Measurements from ENCODE around the gene KMT2B. TPM values are rescaled to one million over a fixed set of nuclear protein-coding genes. Genes with fewer than 3 reads are reported as not detected.
A peak's percentile ranks its signal among the peaks of the same experiment; 100 is the strongest.

KMT2B gene
- total and polyA plus RNA-seq, 9 of the 15 experiments (the other 6 are each of a cell fraction or from before 2014, with no cell fraction given): 0.63 to 43.9 (median 8.1) TPM

DNA sequence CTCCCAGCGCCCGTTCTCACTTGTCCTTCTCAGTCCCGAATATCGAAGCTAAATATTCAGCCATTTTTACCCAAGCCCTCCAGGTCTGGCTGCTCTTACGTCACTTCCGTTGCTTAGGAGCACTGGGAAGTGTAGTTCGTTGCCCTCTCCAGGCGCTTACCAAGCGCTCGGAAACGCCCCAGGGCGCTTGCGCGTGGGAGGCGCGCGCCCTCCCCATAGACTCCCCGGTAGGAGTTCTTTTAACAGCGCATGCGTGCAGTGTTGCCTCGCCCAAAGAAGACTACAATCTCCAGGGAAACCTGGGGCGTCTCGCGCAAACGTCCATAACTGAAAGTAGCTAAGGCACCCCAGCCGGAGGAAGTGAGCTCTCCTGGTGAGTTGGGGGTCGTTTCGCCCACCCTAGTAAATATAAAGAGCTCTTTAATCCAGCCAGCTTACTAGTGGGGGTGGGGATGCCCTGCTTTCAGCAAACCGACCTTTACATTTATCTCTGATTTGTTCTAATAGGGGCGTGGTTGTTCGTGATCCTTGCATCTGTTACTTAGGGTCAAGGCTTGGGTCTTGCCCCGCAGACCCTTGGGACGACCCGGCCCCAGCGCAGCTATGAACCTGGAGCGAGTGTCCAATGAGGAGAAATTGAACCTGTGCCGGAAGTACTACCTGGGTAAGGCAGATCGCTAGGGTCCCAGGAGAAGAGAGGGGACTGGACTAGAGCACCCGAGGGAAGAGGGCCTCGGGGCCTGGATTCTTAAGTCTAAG lies 27.7 kb downstream of the KMT2B start, which contains the start of the genes PSENEN and U2AF1L4 (continued):
- TF ChIP-seq, protein P1, sequence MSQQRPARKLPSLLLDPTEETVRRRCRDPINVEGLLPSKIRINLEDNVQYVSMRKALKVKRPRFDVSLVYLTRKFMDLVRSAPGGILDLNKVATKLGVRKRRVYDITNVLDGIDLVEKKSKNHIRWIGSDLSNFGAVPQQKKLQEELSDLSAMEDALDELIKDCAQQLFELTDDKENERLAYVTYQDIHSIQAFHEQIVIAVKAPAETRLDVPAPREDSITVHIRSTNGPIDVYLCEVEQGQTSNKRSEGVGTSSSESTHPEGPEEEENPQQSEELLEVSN (IDR thresholded peaks at IDR 0.05; ENCODE audit: borderline replicate concordance in 1 of 2, extremely low read depth in 1 of 2, insufficient read depth in 1 of 2, insufficient read length in 1 of 2, low read depth in 1 of 2, low read length in 1 of 2, poor library complexity in 1 of 2, severe bottlenecking in 1 of 2): no peak
- TF ChIP-seq FOSL1 (tag; conservative IDR thresholded peaks at IDR 0.05) (peak; percentile 34; the same call in 1 of the 2 replicates), MCM7 (IDR thresholded peaks at IDR 0.05) (no peak), LEF1 (IDR thresholded peaks at IDR 0.05) (no peak), TAF15 (IDR thresholded peaks at IDR 0.05; ENCODE audit: low read depth, low read length) (no peak), C11orf30 (IDR thresholded peaks at IDR 0.05; ENCODE audit: low read depth) (peak; percentile 71), SMAD1 (IDR thresholded peaks at IDR 0.05; ENCODE audit: low read depth, low read length, partially characterized antibody) (no peak), ZNF212 (CRISPR knock-in tag; IDR thresholded peaks at IDR 0.05) (no peak), XRCC4 (IDR thresholded peaks at IDR 0.05; ENCODE audit: extremely low read depth, insufficient read depth, insufficient read length) (no peak), MECOM (CRISPR knock-in tag; IDR thresholded peaks at IDR 0.05) (no peak), MYNN (IDR thresholded peaks at IDR 0.05) (no peak), MYNN (CRISPR knock-in tag; IDR thresholded peaks at IDR 0.05) (no peak), DNMT1 (IDR thresholded peaks at IDR 0.05) (no peak), POLR2AphosphoS5 (IDR thresholded peaks at IDR 0.05; ENCODE audit: control insufficient read depth, insufficient read depth, low read depth, low read length) (no peak)
- TF ChIP-seq, protein P2, sequence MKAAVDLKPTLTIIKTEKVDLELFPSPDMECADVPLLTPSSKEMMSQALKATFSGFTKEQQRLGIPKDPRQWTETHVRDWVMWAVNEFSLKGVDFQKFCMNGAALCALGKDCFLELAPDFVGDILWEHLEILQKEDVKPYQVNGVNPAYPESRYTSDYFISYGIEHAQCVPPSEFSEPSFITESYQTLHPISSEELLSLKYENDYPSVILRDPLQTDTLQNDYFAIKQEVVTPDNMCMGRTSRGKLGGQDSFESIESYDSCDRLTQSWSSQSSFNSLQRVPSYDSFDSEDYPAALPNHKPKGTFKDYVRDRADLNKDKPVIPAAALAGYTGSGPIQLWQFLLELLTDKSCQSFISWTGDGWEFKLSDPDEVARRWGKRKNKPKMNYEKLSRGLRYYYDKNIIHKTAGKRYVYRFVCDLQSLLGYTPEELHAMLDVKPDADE (conservative IDR thresholded peaks at IDR 0.05; ENCODE audit: control insufficient read depth, low read depth, low read length): peak; percentile 92
- TF ChIP-seq, protein P3, sequence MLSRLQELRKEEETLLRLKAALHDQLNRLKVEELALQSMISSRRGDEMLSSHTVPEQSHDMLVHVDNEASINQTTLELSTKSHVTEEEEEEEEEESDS (CRISPR knock-in tag; IDR thresholded peaks at IDR 0.05): no peak
- TF ChIP-seq, protein P4, sequence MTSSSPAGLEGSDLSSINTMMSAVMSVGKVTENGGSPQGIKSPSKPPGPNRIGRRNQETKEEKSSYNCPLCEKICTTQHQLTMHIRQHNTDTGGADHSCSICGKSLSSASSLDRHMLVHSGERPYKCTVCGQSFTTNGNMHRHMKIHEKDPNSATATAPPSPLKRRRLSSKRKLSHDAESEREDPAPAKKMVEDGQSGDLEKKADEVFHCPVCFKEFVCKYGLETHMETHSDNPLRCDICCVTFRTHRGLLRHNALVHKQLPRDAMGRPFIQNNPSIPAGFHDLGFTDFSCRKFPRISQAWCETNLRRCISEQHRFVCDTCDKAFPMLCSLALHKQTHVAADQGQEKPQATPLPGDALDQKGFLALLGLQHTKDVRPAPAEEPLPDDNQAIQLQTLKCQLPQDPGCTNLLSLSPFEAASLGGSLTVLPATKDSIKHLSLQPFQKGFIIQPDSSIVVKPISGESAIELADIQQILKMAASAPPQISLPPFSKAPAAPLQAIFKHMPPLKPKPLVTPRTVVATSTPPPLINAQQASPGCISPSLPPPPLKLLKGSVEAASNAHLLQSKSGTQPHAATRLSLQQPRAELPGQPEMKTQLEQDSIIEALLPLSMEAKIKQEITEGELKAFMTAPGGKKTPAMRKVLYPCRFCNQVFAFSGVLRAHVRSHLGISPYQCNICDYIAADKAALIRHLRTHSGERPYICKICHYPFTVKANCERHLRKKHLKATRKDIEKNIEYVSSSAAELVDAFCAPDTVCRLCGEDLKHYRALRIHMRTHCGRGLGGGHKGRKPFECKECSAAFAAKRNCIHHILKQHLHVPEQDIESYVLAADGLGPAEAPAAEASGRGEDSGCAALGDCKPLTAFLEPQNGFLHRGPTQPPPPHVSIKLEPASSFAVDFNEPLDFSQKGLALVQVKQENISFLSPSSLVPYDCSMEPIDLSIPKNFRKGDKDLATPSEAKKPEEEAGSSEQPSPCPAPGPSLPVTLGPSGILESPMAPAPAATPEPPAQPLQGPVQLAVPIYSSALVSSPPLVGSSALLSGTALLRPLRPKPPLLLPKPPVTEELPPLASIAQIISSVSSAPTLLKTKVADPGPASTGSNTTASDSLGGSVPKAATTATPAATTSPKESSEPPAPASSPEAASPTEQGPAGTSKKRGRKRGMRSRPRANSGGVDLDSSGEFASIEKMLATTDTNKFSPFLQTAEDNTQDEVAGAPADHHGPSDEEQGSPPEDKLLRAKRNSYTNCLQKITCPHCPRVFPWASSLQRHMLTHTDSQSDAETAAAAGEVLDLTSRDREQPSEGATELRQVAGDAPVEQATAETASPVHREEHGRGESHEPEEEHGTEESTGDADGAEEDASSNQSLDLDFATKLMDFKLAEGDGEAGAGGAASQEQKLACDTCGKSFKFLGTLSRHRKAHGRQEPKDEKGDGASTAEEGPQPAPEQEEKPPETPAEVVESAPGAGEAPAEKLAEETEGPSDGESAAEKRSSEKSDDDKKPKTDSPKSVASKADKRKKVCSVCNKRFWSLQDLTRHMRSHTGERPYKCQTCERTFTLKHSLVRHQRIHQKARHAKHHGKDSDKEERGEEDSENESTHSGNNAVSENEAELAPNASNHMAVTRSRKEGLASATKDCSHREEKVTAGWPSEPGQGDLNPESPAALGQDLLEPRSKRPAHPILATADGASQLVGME (CRISPR knock-in tag; IDR thresholded peaks at IDR 0.05): no peak
- TF ChIP-seq, protein P5, sequence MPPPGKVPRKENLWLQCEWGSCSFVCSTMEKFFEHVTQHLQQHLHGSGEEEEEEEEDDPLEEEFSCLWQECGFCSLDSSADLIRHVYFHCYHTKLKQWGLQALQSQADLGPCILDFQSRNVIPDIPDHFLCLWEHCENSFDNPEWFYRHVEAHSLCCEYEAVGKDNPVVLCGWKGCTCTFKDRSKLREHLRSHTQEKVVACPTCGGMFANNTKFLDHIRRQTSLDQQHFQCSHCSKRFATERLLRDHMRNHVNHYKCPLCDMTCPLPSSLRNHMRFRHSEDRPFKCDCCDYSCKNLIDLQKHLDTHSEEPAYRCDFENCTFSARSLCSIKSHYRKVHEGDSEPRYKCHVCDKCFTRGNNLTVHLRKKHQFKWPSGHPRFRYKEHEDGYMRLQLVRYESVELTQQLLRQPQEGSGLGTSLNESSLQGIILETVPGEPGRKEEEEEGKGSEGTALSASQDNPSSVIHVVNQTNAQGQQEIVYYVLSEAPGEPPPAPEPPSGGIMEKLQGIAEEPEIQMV (tag; conservative IDR thresholded peaks at IDR 0.05; ENCODE audit: low read depth): no peak

Measured in K562 (cell line).